ENCODE measurements around the gene ABCA5. TPM values are rescaled to one million over a fixed set of nuclear protein-coding genes. Genes with fewer than 3 reads are reported as not detected.

The ABCA5 gene
- total and polyA plus RNA-seq, 7 donors: 8.7 to 81.5 (median 54.9) TPM

- Histone ChIP-seq H3K4me3 (no peak overlapping the region), H3K36me3 (ENCODE audit: insufficient read depth in 1 of 2, low read depth in 1 of 2) (peaks cover 0 to 50% of the 10 kb centered on the region in 2 donors), H3K27ac (peak overlapping the region; percentile 50), H3K9me3 (no peaks in the 10 kb centered on the region), H3K27me3 (ENCODE audit: insufficient read depth in 3 of 3, low read length in 2 of 3) (no peaks in the 10 kb centered on the region), H3K4me1 (peaks cover 23% of the 10 kb centered on the region)
- 91 to 92% (median 92%) methylated on average over 5 of the region's 5 CpGs for WGBS, 3 donors
- intact Hi-C loops (cut with DNase I): no loop called here
- no peak for TF ChIP-seq CTCF (IDR thresholded peaks at IDR 0.05)
- DNase-seq (no peak), ATAC-seq (peak; percentile 27 to 48 (median 36))
Observed at GRCh38 chr17:69268543-69269014, 58.4 kb downstream of the ABCA5 start.

DNA sequence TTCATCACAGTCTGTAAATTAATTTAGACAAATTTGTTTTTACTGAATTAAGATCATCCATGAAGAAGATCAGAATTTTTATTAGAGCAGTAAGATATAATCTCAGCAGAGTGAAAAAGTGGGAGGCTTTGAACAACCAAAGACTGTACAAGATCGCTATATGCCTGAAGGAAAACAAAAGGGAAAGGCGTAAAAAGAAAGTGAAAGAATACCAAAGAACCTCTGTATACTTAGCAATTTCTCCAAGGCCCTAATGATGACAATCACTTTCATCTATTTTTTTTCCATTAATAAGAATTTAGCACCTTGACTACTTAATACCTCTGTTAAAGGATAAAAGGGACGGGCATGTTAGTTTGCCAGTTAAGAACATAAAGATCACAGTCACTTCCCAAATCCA is 59.7 kb downstream of the ABCA5 start:
- DNase-seq: no peak
- 81 to 100% (median 96%) methylated on average over 3 of the region's 3 CpGs for WGBS, 3 donors
- Histone ChIP-seq H3K36me3 (ENCODE audit: insufficient read depth in 1 of 2, low read depth in 1 of 2) (peaks cover 0 to 58% of the 10 kb centered on the region in 2 donors), H3K9me3 (no peaks in the 10 kb centered on the region), H3K27ac (no peak overlapping the region), H3K4me1 (peaks cover 23% of the 10 kb centered on the region), H3K4me3 (no peak overlapping the region), H3K27me3 (ENCODE audit: insufficient read depth in 3 of 3, low read length in 2 of 3) (no peaks in the 10 kb centered on the region)
- no peak for ATAC-seq
- intact Hi-C loops (cut with DNase I): no loop called here
- no peak for TF ChIP-seq CTCF (IDR thresholded peaks at IDR 0.05)

DNA sequence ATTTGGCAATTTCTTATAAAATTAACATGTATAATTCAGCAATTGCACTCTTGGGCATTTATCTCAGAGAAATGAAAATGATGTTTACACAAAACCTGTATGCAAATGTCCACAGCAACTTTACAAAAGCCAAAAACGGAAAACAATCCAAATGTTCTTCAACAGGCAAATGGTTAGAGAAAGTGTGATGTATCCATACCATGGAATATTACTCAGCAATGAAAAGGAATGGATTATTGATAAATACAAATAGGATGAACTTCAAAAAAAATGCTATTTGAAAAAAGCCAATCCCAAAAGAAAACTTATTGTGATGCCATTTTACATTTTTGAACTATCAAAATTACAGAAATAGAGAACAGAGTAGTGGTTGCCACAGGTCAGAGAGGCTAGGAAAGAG is 61.1 kb downstream of the ABCA5 start:
- TF ChIP-seq CTCF (IDR thresholded peaks at IDR 0.05): no peak
- H3K27me3 ChIP-seq (ENCODE audit: insufficient read depth in 3 of 3, low read length in 2 of 3): no peaks in the 10 kb centered on the region
- ATAC-seq (no peak), DNase-seq (no peak)
- intact Hi-C loops (cut with DNase I): no loop called here
- no peak overlapping the region for H3K4me3 ChIP-seq
- H3K4me1 ChIP-seq: peaks cover 18% of the 10 kb centered on the region
- peaks cover 0 to 59% of the 10 kb centered on the region in 2 donors for H3K36me3 ChIP-seq (ENCODE audit: insufficient read depth in 1 of 2, low read depth in 1 of 2)
- H3K9me3 ChIP-seq: no peaks in the 10 kb centered on the region
- 95 to 99% (median 98%) methylated on average over 1 of the region's 1 CpG for WGBS, 3 donors
- no peak overlapping the region for H3K27ac ChIP-seq

GRCh38 chr17:69254187-69254586 is 72.7 kb downstream of the ABCA5 start:
- Histone ChIP-seq H3K4me1 (no peaks in the 10 kb centered on the region), H3K4me3 (no peak overlapping the region), H3K9me3 (no peaks in the 10 kb centered on the region), H3K27me3 (ENCODE audit: insufficient read depth in 3 of 3, low read length in 2 of 3) (no peaks in the 10 kb centered on the region), H3K36me3 (ENCODE audit: insufficient read depth in 1 of 2, low read depth in 1 of 2) (peaks cover 0 to 99% of the 10 kb centered on the region in 2 donors), H3K27ac (no peak overlapping the region)
- peak in 2 of 4 donors; percentile 47 to 60 for ATAC-seq
- no peak for DNase-seq
- intact Hi-C loops (cut with DNase I): loop anchor here (5.0 kb wide), 2 partner anchors 33 to 38 kb away; no protein-coding TSS in a partner anchor
- 71 to 72% (median 71%) methylated on average over 1 of the region's 1 CpG for WGBS, 3 donors
- no peak for TF ChIP-seq CTCF (IDR thresholded peaks at IDR 0.05)

DNA sequence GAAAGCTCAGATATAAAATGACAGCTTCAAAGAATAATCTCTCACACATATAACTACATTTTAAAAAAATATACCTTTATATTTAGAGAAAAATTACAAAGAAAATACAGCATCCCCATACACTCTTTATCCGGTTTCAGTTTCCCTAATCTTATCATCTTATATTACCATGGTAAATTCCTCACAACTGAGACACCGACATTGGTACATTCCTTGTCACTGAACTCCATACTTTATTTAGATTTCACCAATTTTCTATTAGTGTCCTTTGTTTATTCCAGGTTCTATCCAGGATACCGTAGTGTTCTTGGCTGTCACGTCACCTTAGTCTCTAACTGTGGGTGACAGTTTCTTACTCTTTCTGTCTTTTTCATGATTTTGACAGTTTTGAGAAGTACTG is 76.3 kb downstream of the ABCA5 start:
- Histone ChIP-seq H3K9me3 (no peaks in the 10 kb centered on the region), H3K4me1 (no peaks in the 10 kb centered on the region), H3K27ac (no peak overlapping the region), H3K36me3 (ENCODE audit: insufficient read depth in 1 of 2, low read depth in 1 of 2) (peaks cover 0 to 96% of the 10 kb centered on the region in 2 donors), H3K4me3 (no peak overlapping the region), H3K27me3 (ENCODE audit: insufficient read depth in 3 of 3, low read length in 2 of 3) (no peaks in the 10 kb centered on the region)
- ATAC-seq (peak in 3 of 4 donors; percentile 27 to 32 (median 30)), DNase-seq (no peak)
- TF ChIP-seq CTCF (IDR thresholded peaks at IDR 0.05): no peak
- intact Hi-C loops (cut with DNase I): loop anchor here (5.0 kb wide), 2 partner anchors 37 to 42 kb away; no protein-coding TSS in a partner anchor
- WGBS, 3 donors: 51 to 70% (median 56%) methylated on average over 4 of the region's 4 CpGs
